HepG2 (cell line): Measurements from ENCODE around the gene DALRD3. TPM values are rescaled to one million over a fixed set of nuclear protein-coding genes. Genes with fewer than 3 reads are reported as not detected.

ENCODE experiments used
- ARNT ChIP-seq: fragments of 450-650 bp; IDR thresholded peaks from 2 replicates; pipeline ENCODE4 v1.6.1; 2017
- ATAD3A ChIP-seq: sonication (generic); formaldehyde crosslinking; IDR thresholded peaks from 2 replicates; pipeline ENCODE4 v1.4.0; 2020; ENCODE audit warnings: missing genetic modification reagents
- CEBPG ChIP-seq: IDR thresholded peaks from 2 replicates; pipeline ENCODE4 v1.6.1; 2016
- ELK4 ChIP-seq: sonication (generic); formaldehyde crosslinking; IDR thresholded peaks from 2 replicates; pipeline ENCODE4 v1.9.0; 2021; ENCODE audit warnings: missing genetic modification reagents, borderline replicate concordance
- FOXC1 ChIP-seq: sonication (generic); formaldehyde crosslinking; IDR thresholded peaks from 2 replicates; pipeline ENCODE4 v1.8.0; 2022; ENCODE audit warnings: mild to moderate bottlenecking, missing genetic modification reagents, borderline replicate concordance
- FOXO1 ChIP-seq: sonication (generic); formaldehyde crosslinking; IDR thresholded peaks from 2 replicates; pipeline ENCODE4 v1.4.0; 2020; ENCODE audit warnings: missing genetic modification reagents
- GATAD1 ChIP-seq: IDR thresholded peaks from 2 replicates; pipeline ENCODE4 v1.6.1; 2016; ENCODE audit warnings: missing genetic modification reagents, missing compliant biosample characterization
- HDAC2 ChIP-seq: sonication (generic); formaldehyde crosslinking; IDR thresholded peaks from 2 replicates; pipeline ENCODE4 v1.4.0; 2020; ENCODE audit warnings: missing genetic modification reagents
- MED1 ChIP-seq: sonication (generic); formaldehyde crosslinking; IDR thresholded peaks from 2 replicates; pipeline ENCODE4 v1.4.0; 2020; ENCODE audit warnings: missing genetic modification reagents
- MTA1 ChIP-seq: sonication (generic); formaldehyde crosslinking; IDR thresholded peaks from 2 replicates; pipeline ENCODE4 v1.4.0; 2020; ENCODE audit warnings: missing genetic modification reagents, mild to moderate bottlenecking, borderline replicate concordance
- MZF1 ChIP-seq: sonication (generic); formaldehyde crosslinking; IDR thresholded peaks from 2 replicates; pipeline ENCODE4 v1.8.1; 2023; ENCODE audit warnings: mild to moderate bottlenecking, missing genetic modification reagents, borderline replicate concordance
- RFXAP ChIP-seq: sonication (generic); formaldehyde crosslinking; IDR thresholded peaks from 2 replicates; pipeline ENCODE4 v1.4.0; 2020; ENCODE audit warnings: missing genetic modification reagents, borderline replicate concordance
- SAFB2 ChIP-seq: sonication (generic); formaldehyde crosslinking; IDR thresholded peaks from 2 replicates; pipeline ENCODE4 v1.5.1; 2020; ENCODE audit warnings: missing genetic modification reagents, low read depth, mild to moderate bottlenecking, borderline replicate concordance
- SETDB1 ChIP-seq: sonication (generic); formaldehyde crosslinking; IDR thresholded peaks from 2 replicates; pipeline ENCODE4 v1.5.1; 2020; ENCODE audit warnings: missing genetic modification reagents, mild to moderate bottlenecking, borderline replicate concordance
- THRA ChIP-seq: sonication (generic); formaldehyde crosslinking; IDR thresholded peaks from 2 replicates; pipeline ENCODE4 v1.4.0; 2020; ENCODE audit warnings: missing genetic modification reagents, borderline replicate concordance
- ZFX ChIP-seq: sonication (generic); formaldehyde crosslinking; IDR thresholded peaks from 2 replicates; pipeline ENCODE4 v1.4.0; 2020; ENCODE audit warnings: mild to moderate bottlenecking, low read depth, missing genetic modification reagents, moderate library complexity
- ZNF432 ChIP-seq: sonication (generic); formaldehyde crosslinking; IDR thresholded peaks from 2 replicates; pipeline ENCODE4 v1.5.0; 2020; ENCODE audit warnings: missing genetic modification reagents, mild to moderate bottlenecking, borderline replicate concordance
- ZNF660 ChIP-seq: sonication (generic); formaldehyde crosslinking; IDR thresholded peaks from 2 replicates; pipeline ENCODE4 v1.5.1; 2020; ENCODE audit warnings: mild to moderate bottlenecking, low read depth, missing genetic modification reagents, borderline replicate concordance
- ZNF7 ChIP-seq: IDR thresholded peaks from 2 replicates; pipeline ENCODE4 v1.6.1; 2016; ENCODE audit warnings: missing biosample characterization, missing genetic modification reagents
- ZNF766 ChIP-seq: sonication (generic); formaldehyde crosslinking; IDR thresholded peaks from 2 replicates; pipeline ENCODE4 v1.5.0; 2020; ENCODE audit warnings: missing genetic modification reagents, borderline replicate concordance
- ZNF772 ChIP-seq: sonication (generic); formaldehyde crosslinking; IDR thresholded peaks from 2 replicates; pipeline ENCODE4 v1.5.0; 2020; ENCODE audit warnings: mild to moderate bottlenecking, missing genetic modification reagents
- polyA plus RNA-seq, 8 experiments: library from polyadenylated mRNA; depleted of rRNA in 3 of 8; stranded (reverse) in 7 of 8; unstranded in 1 of 8; fragments of >200 nt; fragmentation: Illumina TruSeq in 4 of 8; extraction: Trizol in 4 of 8; gene quantifications; 2 replicates each; pipeline versions ENCODE4 v1.2.1 to v1.2.3, GENCODE V29; 2011 to 2016; ENCODE audit warnings: low read depth in 4 of 8, missing spikeins in 1 of 8, mixed read lengths in 1 of 8; ENCODE audit not compliant: insufficient read depth in 1 of 8
- total RNA-seq, 5 experiments: library from RNA; depleted of rRNA; stranded (reverse); fragments of >200 nt; fragmentation: Illumina TruSeq; extraction: Trizol; gene quantifications; 2 replicates each; pipeline ENCODE4 v1.2.3, GENCODE V29; 2016; ENCODE audit warnings: low read depth in 1 of 5
- TF ChIP-seq, protein P1 (sequence below): sonication (generic); formaldehyde crosslinking; IDR thresholded peaks from 2 replicates; pipeline ENCODE4 v1.5.0; 2020; ENCODE audit warnings: mild to moderate bottlenecking, missing genetic modification reagents, borderline replicate concordance
- TF ChIP-seq, protein P2 (sequence below): sonication (generic); formaldehyde crosslinking; IDR thresholded peaks from 2 replicates; pipeline ENCODE4 v1.5.0; 2020; ENCODE audit warnings: missing genetic modification reagents

The DALRD3 gene
- total and polyA plus RNA-seq, 2 of the 13 experiments (the other 11 are each of a cell fraction or from before 2014, with no cell fraction given): 19.9 to 36.5 TPM

GRCh38 chr3:49007068-49007770, 11.2 kb downstream of the DALRD3 start, which contains the start of gene WDR6 (continued):
- TF ChIP-seq FOXO1 (CRISPR knock-in tag) (peak; percentile 48; the same call in 1 of the 2 replicates), CEBPG (CRISPR knock-in tag) (peak; percentile 57), ZFX (CRISPR knock-in tag) (peak; percentile 78), ZNF772 (CRISPR knock-in tag) (peak; percentile 82; the same call in 1 of the 2 replicates), ARNT (no peak), HDAC2 (CRISPR knock-in tag) (peak; percentile 45), ZNF660 (CRISPR knock-in tag) (no peak), THRA (CRISPR knock-in tag) (peak; percentile 67; the same call in 1 of the 2 replicates), ZNF7 (CRISPR knock-in tag) (no peak; the same call in 1 of the 2 replicates), ELK4 (CRISPR knock-in tag) (no peak), ZNF766 (no peak; the same call in 1 of the 2 replicates), MZF1 (CRISPR knock-in tag) (no peak), SAFB2 (CRISPR knock-in tag) (0 out of 2 replicates have a peak, but pooled peaks have one; percentile 57), SETDB1 (CRISPR knock-in tag) (no peak), MTA1 (no peak), RFXAP (CRISPR knock-in tag) (peak; percentile 98), FOXC1 (peak; percentile 92), ATAD3A (CRISPR knock-in tag) (no peak), GATAD1 (CRISPR knock-in tag) (peak; percentile 88; the same call in 1 of the 2 replicates), MED1 (CRISPR knock-in tag) (0 out of 2 replicates have a peak, but pooled peaks have one; percentile 12), ZNF432 (no peak)
- TF ChIP-seq, protein P1, sequence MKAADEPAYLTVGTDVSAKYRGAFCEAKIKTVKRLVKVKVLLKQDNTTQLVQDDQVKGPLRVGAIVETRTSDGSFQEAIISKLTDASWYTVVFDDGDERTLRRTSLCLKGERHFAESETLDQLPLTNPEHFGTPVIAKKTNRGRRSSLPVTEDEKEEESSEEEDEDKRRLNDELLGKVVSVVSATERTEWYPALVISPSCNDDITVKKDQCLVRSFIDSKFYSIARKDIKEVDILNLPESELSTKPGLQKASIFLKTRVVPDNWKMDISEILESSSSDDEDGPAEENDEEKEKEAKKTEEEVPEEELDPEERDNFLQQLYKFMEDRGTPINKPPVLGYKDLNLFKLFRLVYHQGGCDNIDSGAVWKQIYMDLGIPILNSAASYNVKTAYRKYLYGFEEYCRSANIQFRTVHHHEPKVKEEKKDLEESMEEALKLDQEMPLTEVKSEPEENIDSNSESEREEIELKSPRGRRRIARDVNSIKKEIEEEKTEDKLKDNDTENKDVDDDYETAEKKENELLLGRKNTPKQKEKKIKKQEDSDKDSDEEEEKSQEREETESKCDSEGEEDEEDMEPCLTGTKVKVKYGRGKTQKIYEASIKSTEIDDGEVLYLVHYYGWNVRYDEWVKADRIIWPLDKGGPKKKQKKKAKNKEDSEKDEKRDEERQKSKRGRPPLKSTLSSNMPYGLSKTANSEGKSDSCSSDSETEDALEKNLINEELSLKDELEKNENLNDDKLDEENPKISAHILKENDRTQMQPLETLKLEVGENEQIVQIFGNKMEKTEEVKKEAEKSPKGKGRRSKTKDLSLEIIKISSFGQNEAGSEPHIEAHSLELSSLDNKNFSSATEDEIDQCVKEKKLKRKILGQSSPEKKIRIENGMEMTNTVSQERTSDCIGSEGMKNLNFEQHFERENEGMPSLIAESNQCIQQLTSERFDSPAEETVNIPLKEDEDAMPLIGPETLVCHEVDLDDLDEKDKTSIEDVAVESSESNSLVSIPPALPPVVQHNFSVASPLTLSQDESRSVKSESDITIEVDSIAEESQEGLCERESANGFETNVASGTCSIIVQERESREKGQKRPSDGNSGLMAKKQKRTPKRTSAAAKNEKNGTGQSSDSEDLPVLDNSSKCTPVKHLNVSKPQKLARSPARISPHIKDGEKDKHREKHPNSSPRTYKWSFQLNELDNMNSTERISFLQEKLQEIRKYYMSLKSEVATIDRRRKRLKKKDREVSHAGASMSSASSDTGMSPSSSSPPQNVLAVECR (CRISPR knock-in tag): peak; percentile 92; the same call in 1 of the 2 replicates
- TF ChIP-seq, protein P2, sequence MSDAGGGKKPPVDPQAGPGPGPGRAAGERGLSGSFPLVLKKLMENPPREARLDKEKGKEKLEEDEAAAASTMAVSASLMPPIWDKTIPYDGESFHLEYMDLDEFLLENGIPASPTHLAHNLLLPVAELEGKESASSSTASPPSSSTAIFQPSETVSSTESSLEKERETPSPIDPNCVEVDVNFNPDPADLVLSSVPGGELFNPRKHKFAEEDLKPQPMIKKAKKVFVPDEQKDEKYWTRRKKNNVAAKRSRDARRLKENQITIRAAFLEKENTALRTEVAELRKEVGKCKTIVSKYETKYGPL (CRISPR knock-in tag): no peak
